Measurements from ENCODE around the gene ZNF679.
"Not testable (repeated sequence)": the region's sequence is repeated elsewhere in the genome, so short reads cannot be mapped to it uniquely, and the experiment has no call there.

ZNF679 gene

GRCh38 chr7:64312826-64313225 lies 84.6 kb downstream of the ZNF679 start:
- DNase-seq = no peak

- DNase-seq = peak; percentile 94
These were observed 85.6 kb downstream of the ZNF679 start, which contains the start of gene ZNF736 for GRCh38 chr7:64313740-64314491. Gene ZNF736 (plus strand): TSS chr7:64313961. CDS start chr7:64314151, 190 bp downstream.

GRCh38 chr7:64314566-64314965 lies 86.3 kb downstream of the ZNF679 start:
- DNase-seq = no peak

- DNase-seq = not testable (repeated sequence)
These were observed 87.9 kb downstream of the ZNF679 start for GRCh38 chr7:64316031-64316742.
